ENCODE results near the gene AGAP1. TPM values are rescaled to one million over a fixed set of nuclear protein-coding genes. Genes with fewer than 3 reads are reported as not detected.

AGAP1 gene
- total RNA-seq, 4 donors from 2014 or later = 5.3 to 30.6 (median 19.2) TPM

- H3K27ac ChIP-seq = no peak overlapping the region
- H3K27me3 ChIP-seq = no peaks in the 10 kb centered on the region
- TF ChIP-seq POLR2A (IDR thresholded peaks at IDR 0.05) (no peak), CTCF (IDR thresholded peaks at IDR 0.05) (no peak)
- H3K9me3 ChIP-seq = no peaks in the 10 kb centered on the region
- no peak for DNase-seq
- intact Hi-C loops (cut with DNase I; ENCODE audit: low total_unique reads) = no loop called here
- no peak overlapping the region for H3K4me3 ChIP-seq
- no peaks in the 10 kb centered on the region for H3K4me1 ChIP-seq
- H3K36me3 ChIP-seq = no peaks in the 10 kb centered on the region
Observed at GRCh38 chr2:235685024-235685721, 191.3 kb downstream of the AGAP1 start.

- TF ChIP-seq POLR2A (IDR thresholded peaks at IDR 0.05) = no peak
- TF ChIP-seq CTCF (IDR thresholded peaks at IDR 0.05) = no peak
- Histone ChIP-seq H3K27ac (no peak overlapping the region), H3K4me1 (no peaks in the 10 kb centered on the region), H3K27me3 (no peaks in the 10 kb centered on the region), H3K36me3 (no peaks in the 10 kb centered on the region), H3K4me3 (no peak overlapping the region), H3K9me3 (no peaks in the 10 kb centered on the region)
- intact Hi-C loops (cut with DNase I; ENCODE audit: low total_unique reads) = no loop called here
- DNase-seq = no peak
Observed at GRCh38 chr2:235688511-235689426, 194.9 kb downstream of the AGAP1 start.

GRCh38 chr2:235689427-235689853 is 195.6 kb downstream of the AGAP1 start:
- H3K9me3 ChIP-seq = no peaks in the 10 kb centered on the region
- TF ChIP-seq CTCF (IDR thresholded peaks at IDR 0.05) = no peak
- no peak for TF ChIP-seq POLR2A (IDR thresholded peaks at IDR 0.05)
- H3K4me1 ChIP-seq = no peaks in the 10 kb centered on the region
- no peak overlapping the region for H3K27ac ChIP-seq
- no peaks in the 10 kb centered on the region for H3K36me3 ChIP-seq
- intact Hi-C loops (cut with DNase I; ENCODE audit: low total_unique reads) = no loop called here
- no peaks in the 10 kb centered on the region for H3K27me3 ChIP-seq
- H3K4me3 ChIP-seq = no peak overlapping the region
- no peak for DNase-seq

GRCh38 chr2:235690082-235690808 is 196.4 kb downstream of the AGAP1 start:
- intact Hi-C loops (cut with DNase I; ENCODE audit: low total_unique reads) = no loop called here
- H3K27ac ChIP-seq = no peak overlapping the region
- no peaks in the 10 kb centered on the region for H3K4me1 ChIP-seq
- no peaks in the 10 kb centered on the region for H3K27me3 ChIP-seq
- H3K36me3 ChIP-seq = no peaks in the 10 kb centered on the region
- no peaks in the 10 kb centered on the region for H3K9me3 ChIP-seq
- no peak overlapping the region for H3K4me3 ChIP-seq
- DNase-seq = no peak
- TF ChIP-seq POLR2A (IDR thresholded peaks at IDR 0.05) (no peak), CTCF (IDR thresholded peaks at IDR 0.05) (no peak)

Data from uterus (tissue), 4 donors.